GM13976 (cell line): Measurements from ENCODE around the gene CALN1.
A peak's percentile ranks its signal among the peaks of the same experiment; 100 is the strongest.

Experiments
- DNase-seq: peaks from one replicate; pipeline ENCODE4 v3.0.0; 2012; ENCODE audit warnings: low spot score
- CTCF ChIP-seq: IDR thresholded peaks from 2 replicates; pipeline ENCODE4 v1.5.1; 2012; ENCODE audit warnings: borderline replicate concordance, mild to moderate bottlenecking; ENCODE audit not compliant: insufficient read depth; ENCODE audit errors: extremely low read depth, missing control alignments, control extremely low read depth
- in situ Hi-C: fragments of 300-500 bp; cut with MboI; formaldehyde crosslinking; loops from one replicate; pipeline ENCODE4 v1.12.0; 2022; ENCODE audit warnings: low sequenced_read_pairs, mixed read lengths, inconsistent platforms; ENCODE audit not compliant: unreplicated experiment

Gene CALN1

GRCh38 chr7:72403458-72404076 is 8.6 kb downstream of the CALN1 start:
- in situ Hi-C loops: no loop called here
- no peak for TF ChIP-seq CTCF

GRCh38 chr7:72394016-72394415 is 18.1 kb downstream of the CALN1 start:
- TF ChIP-seq CTCF: no peak
- DNase-seq: no peak
- in situ Hi-C loops: no loop called here

More at GRCh38 chr7:72403458-72404076, 8.6 kb downstream of the CALN1 start:
- peak; percentile 48 for DNase-seq

- no peak for TF ChIP-seq CTCF
- in situ Hi-C loops: no loop called here
- no peak for DNase-seq
These were observed 20.2 kb downstream of the CALN1 start for GRCh38 chr7:72391821-72392377.

GRCh38 chr7:72386118-72386517 is 26.0 kb downstream of the CALN1 start:
- no peak for DNase-seq
- in situ Hi-C loops: no loop called here
- no peak for TF ChIP-seq CTCF

GRCh38 chr7:72362246-72362645 is 49.9 kb downstream of the CALN1 start:
- in situ Hi-C loops: no loop called here
- DNase-seq: no peak
- no peak for TF ChIP-seq CTCF

GRCh38 chr7:72345208-72345727 is 66.9 kb downstream of the CALN1 start:
- in situ Hi-C loops: no loop called here
- no peak for DNase-seq
- no peak for TF ChIP-seq CTCF
